ENCODE measurements around the gene EIPR1. TPM values are rescaled to one million over a fixed set of nuclear protein-coding genes. Genes with fewer than 3 reads are reported as not detected.

The EIPR1 gene
- total RNA-seq, 1 donor, result 23.3 TPM

DNA sequence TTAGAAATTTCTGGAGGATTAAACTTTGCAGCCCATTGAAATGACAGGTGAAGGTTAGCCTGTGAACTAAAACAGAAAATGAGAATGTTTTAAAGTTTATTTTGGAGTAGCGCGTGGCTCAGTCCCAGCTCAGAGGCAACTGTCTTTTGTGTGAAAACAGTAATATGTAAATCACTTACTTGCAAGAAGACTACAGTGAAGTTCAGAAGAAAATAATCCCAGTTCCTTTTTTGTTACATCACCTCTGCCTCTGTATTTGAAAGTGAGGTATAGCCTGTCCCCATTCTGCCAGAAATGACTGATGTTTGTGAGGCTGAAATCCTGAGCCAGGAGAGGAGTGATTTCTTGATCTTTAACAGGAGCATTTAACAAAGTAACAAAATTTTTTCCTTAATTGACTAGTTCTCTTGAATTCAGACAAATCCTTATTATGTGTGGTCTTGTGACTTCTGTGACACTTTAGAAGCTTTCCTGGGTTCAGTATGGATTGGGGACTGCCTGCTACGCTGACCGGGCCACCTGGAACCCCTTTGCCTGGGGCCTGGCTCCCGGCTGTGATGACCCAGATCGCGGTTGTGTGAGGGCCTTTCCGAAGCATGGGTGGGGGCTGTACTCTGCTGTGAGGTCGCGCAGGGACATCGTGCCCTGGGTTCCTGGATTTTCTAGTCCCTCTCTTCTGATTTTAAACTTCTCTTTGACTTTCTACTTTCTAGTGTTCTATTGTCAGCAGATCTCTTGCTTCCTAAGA lies 26.1 kb upstream of the EIPR1 start:
- TF ChIP-seq, protein P1, sequence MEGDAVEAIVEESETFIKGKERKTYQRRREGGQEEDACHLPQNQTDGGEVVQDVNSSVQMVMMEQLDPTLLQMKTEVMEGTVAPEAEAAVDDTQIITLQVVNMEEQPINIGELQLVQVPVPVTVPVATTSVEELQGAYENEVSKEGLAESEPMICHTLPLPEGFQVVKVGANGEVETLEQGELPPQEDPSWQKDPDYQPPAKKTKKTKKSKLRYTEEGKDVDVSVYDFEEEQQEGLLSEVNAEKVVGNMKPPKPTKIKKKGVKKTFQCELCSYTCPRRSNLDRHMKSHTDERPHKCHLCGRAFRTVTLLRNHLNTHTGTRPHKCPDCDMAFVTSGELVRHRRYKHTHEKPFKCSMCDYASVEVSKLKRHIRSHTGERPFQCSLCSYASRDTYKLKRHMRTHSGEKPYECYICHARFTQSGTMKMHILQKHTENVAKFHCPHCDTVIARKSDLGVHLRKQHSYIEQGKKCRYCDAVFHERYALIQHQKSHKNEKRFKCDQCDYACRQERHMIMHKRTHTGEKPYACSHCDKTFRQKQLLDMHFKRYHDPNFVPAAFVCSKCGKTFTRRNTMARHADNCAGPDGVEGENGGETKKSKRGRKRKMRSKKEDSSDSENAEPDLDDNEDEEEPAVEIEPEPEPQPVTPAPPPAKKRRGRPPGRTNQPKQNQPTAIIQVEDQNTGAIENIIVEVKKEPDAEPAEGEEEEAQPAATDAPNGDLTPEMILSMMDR (IDR thresholded peaks at IDR 0.05; ENCODE audit: insufficient read depth, low read length), result no peak
- H3K4me3 ChIP-seq (ENCODE audit: low read depth, low read length), result no peak overlapping the region
- no peak for DNase-seq (ENCODE audit: low read depth)

DNA sequence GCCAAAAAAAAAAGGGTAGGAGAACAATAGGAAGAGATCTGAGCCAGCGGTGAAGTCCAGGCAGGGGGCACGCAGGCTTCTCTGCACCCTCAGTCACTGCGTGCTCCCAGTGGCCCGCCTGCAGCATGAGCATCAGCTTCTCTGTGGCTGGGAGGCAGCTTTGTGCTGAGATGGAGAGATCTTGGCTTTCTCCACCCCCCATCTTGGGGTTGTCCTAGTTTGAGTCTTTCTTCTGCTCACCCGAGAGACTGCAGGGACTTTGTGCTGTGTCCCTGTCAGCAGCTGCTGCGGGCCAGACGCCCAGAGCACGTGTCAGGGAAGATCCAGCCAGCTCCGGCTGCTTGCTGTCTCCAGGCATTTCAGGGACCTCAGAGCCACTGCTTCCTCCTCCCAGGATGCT lies 22.2 kb upstream of the EIPR1 start:
- DNase-seq (ENCODE audit: low read depth), result no peak
- no peak overlapping the region for H3K4me3 ChIP-seq (ENCODE audit: low read depth, low read length)
- TF ChIP-seq, protein P1 (IDR thresholded peaks at IDR 0.05; ENCODE audit: insufficient read depth, low read length), result no peak

DNA sequence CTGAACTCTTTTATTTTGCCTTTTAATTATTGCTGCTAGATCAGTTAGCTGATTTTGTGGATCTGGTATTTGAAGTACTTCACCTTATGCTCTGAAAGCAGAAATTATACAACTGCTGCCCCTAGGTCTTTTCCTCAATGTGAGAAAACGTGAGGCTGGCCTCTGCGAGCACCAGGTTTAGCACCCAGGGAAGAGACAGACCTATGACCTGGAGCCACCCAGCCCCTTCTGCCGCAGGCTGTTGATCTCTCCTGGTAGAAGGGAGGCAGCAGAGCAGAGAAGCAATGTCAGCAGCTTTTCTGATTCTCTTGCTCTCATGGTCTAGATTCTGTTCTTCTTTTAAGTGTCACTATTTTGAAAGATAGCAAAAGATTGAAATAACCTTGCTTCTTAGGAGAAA lies 21.8 kb upstream of the EIPR1 start:
- TF ChIP-seq, protein P1 (IDR thresholded peaks at IDR 0.05; ENCODE audit: insufficient read depth, low read length), result no peak
- no peak for DNase-seq (ENCODE audit: low read depth)
- no peak overlapping the region for H3K4me3 ChIP-seq (ENCODE audit: low read depth, low read length)

DNA sequence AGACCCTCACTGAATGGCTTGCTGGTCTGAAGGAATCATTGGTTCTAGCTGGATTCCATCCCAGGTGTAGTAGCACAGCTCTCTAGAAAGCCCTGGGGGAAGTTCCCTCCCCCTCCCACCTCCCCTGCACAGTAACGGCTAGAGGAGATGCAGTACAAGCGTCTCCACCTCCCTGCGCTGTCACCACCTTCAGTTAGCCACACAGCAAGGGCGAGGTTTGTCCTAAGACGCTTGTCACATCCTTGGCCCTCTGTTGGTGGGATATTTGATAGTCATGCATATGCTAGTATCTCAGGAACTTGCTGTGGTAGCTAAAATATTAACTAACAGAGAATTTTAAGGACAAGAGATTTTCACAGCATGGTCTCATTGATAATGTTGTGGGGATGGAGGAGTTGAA lies 21.2 kb upstream of the EIPR1 start:
- no peak for DNase-seq (ENCODE audit: low read depth)
- TF ChIP-seq, protein P1 (IDR thresholded peaks at IDR 0.05; ENCODE audit: insufficient read depth, low read length), result no peak
- no peak overlapping the region for H3K4me3 ChIP-seq (ENCODE audit: low read depth, low read length)

DNA sequence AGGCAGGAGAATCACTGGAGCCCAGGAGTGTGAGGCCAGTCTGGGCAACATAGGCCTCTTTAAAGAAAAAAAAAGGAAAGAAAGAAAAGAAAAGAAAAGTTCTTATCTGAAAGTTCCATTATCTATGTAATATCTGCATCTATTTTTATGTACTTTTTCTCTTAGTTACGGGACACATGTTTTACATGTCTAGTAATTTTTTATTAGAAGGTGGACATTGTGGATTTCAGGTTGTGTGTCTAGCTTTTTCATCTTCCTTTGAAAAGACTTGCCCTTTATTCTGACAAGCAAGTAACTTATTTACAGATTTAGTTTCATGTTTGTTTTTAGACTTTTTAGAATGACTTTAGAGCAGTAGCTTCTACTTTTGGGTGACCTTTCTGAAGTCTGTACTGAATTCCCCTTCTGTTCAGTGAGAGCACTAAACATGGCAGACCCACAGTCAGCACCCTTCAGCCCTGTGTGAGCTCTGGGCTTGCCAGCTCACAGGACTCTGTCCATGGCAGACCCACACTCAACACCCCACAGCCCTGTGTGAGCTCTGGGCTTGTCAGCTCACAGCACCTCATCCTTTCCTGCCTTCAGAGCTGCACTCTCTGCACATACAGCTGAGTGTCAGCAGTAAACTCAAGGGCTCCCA lies 19.4 kb upstream of the EIPR1 start:
- H3K4me3 ChIP-seq (ENCODE audit: low read depth, low read length), result no peak overlapping the region
- DNase-seq (ENCODE audit: low read depth), result no peak
- TF ChIP-seq, protein P1 (IDR thresholded peaks at IDR 0.05; ENCODE audit: insufficient read depth, low read length), result no peak

DNA sequence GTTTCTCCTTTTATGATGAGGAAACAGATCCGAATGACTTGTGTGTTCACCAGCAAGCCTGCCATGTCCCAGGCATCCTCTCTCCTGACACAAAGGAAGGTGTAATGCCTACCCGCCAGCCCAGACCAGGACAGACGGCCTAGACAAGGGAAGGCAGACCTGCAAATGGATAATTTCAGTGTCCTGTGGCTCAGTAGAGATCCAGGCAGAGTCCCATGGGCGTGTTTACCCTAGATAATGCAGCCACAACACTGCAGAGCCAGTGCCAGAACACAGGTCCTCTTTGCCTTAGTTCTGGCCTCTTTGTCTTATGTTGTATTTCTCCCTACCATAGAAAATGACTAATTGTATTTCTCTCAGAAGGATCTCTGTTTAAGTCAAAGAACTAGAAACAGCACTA lies 14.6 kb upstream of the EIPR1 start:
- no peak overlapping the region for H3K4me3 ChIP-seq (ENCODE audit: low read depth, low read length)
- TF ChIP-seq, protein P1 (IDR thresholded peaks at IDR 0.05; ENCODE audit: insufficient read depth, low read length), result no peak
- no peak for DNase-seq (ENCODE audit: low read depth)
